Measurements from ENCODE around the gene TMEM54.

TMEM54 gene

GRCh38 chr1:32871364-32872191 is 29.6 kb downstream of the TMEM54 start:
- H3K36me3 ChIP-seq (replicated peaks; ENCODE audit: insufficient read depth, low read length) = no peaks in the 10 kb centered on the region
- no peak overlapping the region for H3K9ac ChIP-seq (ENCODE audit: low read length)
- H3K27me3 ChIP-seq (replicated peaks; ENCODE audit: insufficient read depth, low read length) = peaks cover 20% of the 10 kb centered on the region
- H3K4me3 ChIP-seq (ENCODE audit: low read length) = no peak overlapping the region
- no peak overlapping the region for H3K4me2 ChIP-seq (ENCODE audit: low read depth, low read length)
- no peak overlapping the region for H2AFZ ChIP-seq (ENCODE audit: low read length)
- no peaks in the 10 kb centered on the region for H3K79me2 ChIP-seq (ENCODE audit: low read length)
- no peaks in the 10 kb centered on the region for H3K4me1 ChIP-seq (ENCODE audit: low read length)
- TF ChIP-seq EZH2 (optimal IDR thresholded peaks at IDR 0.05; ENCODE audit: low read depth, low read length) = no peak
- TF ChIP-seq EZH2phosphoT487 (IDR thresholded peaks at IDR 0.05; ENCODE audit: low read length) = no peak
- no peak for TF ChIP-seq CTCF (IDR thresholded peaks at IDR 0.05; ENCODE audit: low read length)
- no peaks in the 10 kb centered on the region for H3F3A ChIP-seq (ENCODE audit: insufficient read depth, low read length)
- DNase-seq = no peak
- H3K9me2 ChIP-seq (replicated peaks; ENCODE audit: insufficient read depth, low read length) = no peaks in the 10 kb centered on the region
- no peak overlapping the region for H3K27ac ChIP-seq (ENCODE audit: low read length)
- no peaks in the 10 kb centered on the region for H3K9me3 ChIP-seq (replicated peaks; ENCODE audit: insufficient read depth, low read length)
- no peaks in the 10 kb centered on the region for H4K20me1 ChIP-seq (ENCODE audit: insufficient read depth, low read length)

- no peaks in the 10 kb centered on the region for H3K36me3 ChIP-seq (replicated peaks; ENCODE audit: insufficient read depth, low read length)
- H3K9me2 ChIP-seq (replicated peaks; ENCODE audit: insufficient read depth, low read length) = no peaks in the 10 kb centered on the region
- no peak for DNase-seq
- no peaks in the 10 kb centered on the region for H3F3A ChIP-seq (ENCODE audit: insufficient read depth, low read length)
- TF ChIP-seq EZH2 (optimal IDR thresholded peaks at IDR 0.05; ENCODE audit: low read depth, low read length) (no peak), CTCF (IDR thresholded peaks at IDR 0.05; ENCODE audit: low read length) (no peak), EZH2phosphoT487 (IDR thresholded peaks at IDR 0.05; ENCODE audit: low read length) (no peak)
- no peak within 1 kb of the TSS for H3K27ac ChIP-seq (ENCODE audit: low read length)
- H4K20me1 ChIP-seq (ENCODE audit: insufficient read depth, low read length) = no peaks in the 10 kb centered on the region
- H3K79me2 ChIP-seq (ENCODE audit: low read length) = no peaks in the 10 kb centered on the region
- peaks cover 20% of the 10 kb centered on the region for H3K27me3 ChIP-seq (replicated peaks; ENCODE audit: insufficient read depth, low read length)
- H3K4me2 ChIP-seq (ENCODE audit: low read depth, low read length) = no peak within 1 kb of the TSS
- H3K9me3 ChIP-seq (replicated peaks; ENCODE audit: insufficient read depth, low read length) = no peaks in the 10 kb centered on the region
- H3K4me3 ChIP-seq (ENCODE audit: low read length) = no peak within 1 kb of the TSS
- H3K9ac ChIP-seq (ENCODE audit: low read length) = no peak within 1 kb of the TSS
- H2AFZ ChIP-seq (ENCODE audit: low read length) = no peak within 1 kb of the TSS
- H3K4me1 ChIP-seq (ENCODE audit: low read length) = no peaks in the 10 kb centered on the region
Measured at GRCh38 chr1:32870615-32871363, 30.4 kb downstream of the TMEM54 start, which contains the start of gene FNDC5. TSS of gene FNDC5 (minus strand) at chr1:32870912.

- no peak for TF ChIP-seq EZH2 (optimal IDR thresholded peaks at IDR 0.05; ENCODE audit: low read depth, low read length)
- TF ChIP-seq EZH2phosphoT487 (IDR thresholded peaks at IDR 0.05; ENCODE audit: low read length) = no peak
- no peak for TF ChIP-seq CTCF (IDR thresholded peaks at IDR 0.05; ENCODE audit: low read length)
- Histone ChIP-seq H3K4me1 (ENCODE audit: low read length) (no peaks in the 10 kb centered on the region), H4K20me1 (ENCODE audit: insufficient read depth, low read length) (no peaks in the 10 kb centered on the region), H3K4me2 (ENCODE audit: low read depth, low read length) (no peak overlapping the region), H3K27me3 (replicated peaks; ENCODE audit: insufficient read depth, low read length) (peaks cover 20% of the 10 kb centered on the region), H3K36me3 (replicated peaks; ENCODE audit: insufficient read depth, low read length) (no peaks in the 10 kb centered on the region), H3K27ac (ENCODE audit: low read length) (no peak overlapping the region), H2AFZ (ENCODE audit: low read length) (no peak overlapping the region), H3K79me2 (ENCODE audit: low read length) (no peaks in the 10 kb centered on the region), H3K9me3 (replicated peaks; ENCODE audit: insufficient read depth, low read length) (no peaks in the 10 kb centered on the region), H3K9me2 (replicated peaks; ENCODE audit: insufficient read depth, low read length) (no peaks in the 10 kb centered on the region), H3K9ac (ENCODE audit: low read length) (no peak overlapping the region), H3F3A (ENCODE audit: insufficient read depth, low read length) (no peaks in the 10 kb centered on the region), H3K4me3 (ENCODE audit: low read length) (no peak overlapping the region)
- DNase-seq = no peak
Measured at GRCh38 chr1:32869923-32870614, 31.1 kb downstream of the TMEM54 start.

Data from MM.1S (cell line).